Right lobe of liver (tissue), 6 donors: ENCODE measurements around the gene KIAA1549. TPM values are rescaled to one million over a fixed set of nuclear protein-coding genes. Genes with fewer than 3 reads are reported as not detected.

Source experiments
- ATAC-seq, 4 donors: fragments of 200-7000 bp; cut with Tn5 transposase; one replicate each; pipeline ENCODE4 v1.9.1; 2020; ENCODE audit warnings: mild to moderate bottlenecking in 4 of 4, moderate library complexity in 4 of 4
- DNase-seq, 3 donors: peaks; one replicate each; pipeline ENCODE4 v3.0.0-alpha.2; 2020
- H3K27ac ChIP-seq, 3 donors: fragments of 200-600 bp; one replicate each; pipeline ENCODE4 v1.8.0; 2022
- H3K27me3 ChIP-seq, 2 donors: fragments of 200-600 bp; one replicate each; pipeline ENCODE4 v1.8.0; 2022
- H3K36me3 ChIP-seq, 4 donors: fragments of 200-600 bp; sonication (generic) in 1 of 4; one replicate each; pipeline versions ENCODE4 v1.5.1 to v1.8.0; 2017 to 2022; ENCODE audit warnings: control low read depth in 1 of 4
- H3K4me1 ChIP-seq, 4 donors: fragments of 200-600 bp; sonication (generic) in 1 of 4; one replicate each; pipeline versions ENCODE4 v1.5.1 to v1.8.0; 2017 to 2022; ENCODE audit warnings: control low read depth in 1 of 4
- H3K4me3 ChIP-seq, 3 donors: fragments of 200-600 bp; one replicate each; pipeline ENCODE4 v1.8.0; 2022
- H3K9me3 ChIP-seq, 4 donors: fragments of 200-600 bp; sonication (generic) in 1 of 4; one replicate each; pipeline versions ENCODE4 v1.5.1 to v1.8.0; 2017 to 2022; ENCODE audit warnings: control low read depth in 1 of 4
- CTCF ChIP-seq, 4 donors: fragments of 200-600 bp in 3 of 4; fragments of 450-650 bp in 1 of 4; IDR thresholded peaks; one replicate each; pipeline versions ENCODE4 v1.5.1 to v1.8.0; 2016 to 2022; ENCODE audit warnings: antibody characterized with exemption in 4 of 4, mild to moderate bottlenecking in 2 of 4
- POLR2A ChIP-seq: fragments of 450-650 bp; IDR thresholded peaks from one replicate; pipeline ENCODE4 v1.6.1; 2017; ENCODE audit warnings: antibody characterized with exemption, mild to moderate bottlenecking
- WGBS: methylation state at CpG from one replicate; pipeline ENCODE4 v1.1.6; 2018; ENCODE audit warnings: low coverage, low lambda C conversion rate; ENCODE audit not compliant: insufficient coverage; ENCODE audit errors: missing lambda C conversion rate; 5-methylcytosine and 5-hydroxymethylcytosine counted together
- intact Hi-C, 2 donors: fragments of 100-400 bp; cut with DNase I; formaldehyde crosslinking; loops; one replicate each; pipeline versions ENCODE4 v1.11.2 to v1.14.1; 2022
- total RNA-seq, 6 experiments: library from RNA; depleted of rRNA in 2 of 6; stranded (reverse); fragments of >200 nt in 2 of 6; fragmentation: NEBNext Ultra II Directional in 3 of 6; extraction: Animal tissue kit (Norgen Biotek cat#: 25700) in 3 of 6; gene quantifications; one replicate each; pipeline versions ENCODE4 v1.1.0 to v1.2.4, GENCODE V29; 2016 to 2023
- donor health status: DM: no; HTN: yes; CAD: no.
- donor health status: DM: no; HTN: no; CAD: no.
- donor health status: DM: no; HTN: no; CAD: no.
- donor health status: DM: no; HTN: yes; CAD: no.
- donor health status: DM: no; HTN: yes; CAD: no.

The KIAA1549 gene
- total RNA-seq, 6 experiments from 2014 or later, result 0.56 to 1.9 (median 0.68) TPM

GRCh38 chr7:138900035-138900828, 81.0 kb downstream of the KIAA1549 start:
- ATAC-seq (no peak), DNase-seq (no peak)
- no peak overlapping the region for H3K4me3 ChIP-seq
- 73% methylated on average over 8 of the region's 12 CpGs for WGBS
- H3K36me3 ChIP-seq, result no peaks in the 10 kb centered on the region
- H3K4me1 ChIP-seq, result no peaks in the 10 kb centered on the region
- TF ChIP-seq POLR2A, result no peak
- no peak overlapping the region for H3K27ac ChIP-seq
- H3K9me3 ChIP-seq, result no peaks in the 10 kb centered on the region
- H3K27me3 ChIP-seq, result no peaks in the 10 kb centered on the region
- intact Hi-C loops, result no loop called here

- DNase-seq (no peak), ATAC-seq (no peak)
- intact Hi-C loops, result no loop called here
Observed at GRCh38 chr7:138898802-138899201, 82.4 kb downstream of the KIAA1549 start.

GRCh38 chr7:138898255-138898654, 82.9 kb downstream of the KIAA1549 start:
- Histone ChIP-seq H3K27me3 (no peaks in the 10 kb centered on the region), H3K9me3 (no peaks in the 10 kb centered on the region), H3K4me1 (no peaks in the 10 kb centered on the region), H3K36me3 (no peaks in the 10 kb centered on the region), H3K4me3 (no peak overlapping the region), H3K27ac (no peak overlapping the region)
- TF ChIP-seq POLR2A (no peak), CTCF (IDR thresholded peaks at IDR 0.05) (no peak)
- WGBS, result 60% methylated on average over 3 of the region's 3 CpGs
- DNase-seq, result no peak
- ATAC-seq, result no peak
- intact Hi-C loops, result no loop called here

More at GRCh38 chr7:138898802-138899201, 82.4 kb downstream of the KIAA1549 start:
- no peaks in the 10 kb centered on the region for H3K9me3 ChIP-seq
- H3K4me1 ChIP-seq, result no peaks in the 10 kb centered on the region
- H3K4me3 ChIP-seq, result no peak overlapping the region
- no peak overlapping the region for H3K27ac ChIP-seq
- no peak for TF ChIP-seq POLR2A
- TF ChIP-seq CTCF (IDR thresholded peaks at IDR 0.05), result no peak
- WGBS, result 72% methylated on average over 8 of the region's 8 CpGs
- H3K27me3 ChIP-seq, result no peaks in the 10 kb centered on the region
- H3K36me3 ChIP-seq, result no peaks in the 10 kb centered on the region

GRCh38 chr7:138895679-138896078, 85.5 kb downstream of the KIAA1549 start:
- intact Hi-C loops, result no loop called here
- 83% methylated on average over 5 of the region's 7 CpGs for WGBS
- Histone ChIP-seq H3K4me1 (peaks cover 0 to 3% (median under 1%) of the 10 kb centered on the region in 4 donors), H3K36me3 (no peaks in the 10 kb centered on the region), H3K9me3 (no peaks in the 10 kb centered on the region), H3K4me3 (no peak overlapping the region), H3K27me3 (no peaks in the 10 kb centered on the region), H3K27ac (no peak overlapping the region)
- TF ChIP-seq POLR2A (no peak), CTCF (IDR thresholded peaks at IDR 0.05) (no peak)
- no peak for ATAC-seq
- no peak for DNase-seq

GRCh38 chr7:138893258-138893657, 87.9 kb downstream of the KIAA1549 start:
- Histone ChIP-seq H3K36me3 (no peaks in the 10 kb centered on the region), H3K4me1 (peaks cover 0 to 10% (median 3%) of the 10 kb centered on the region in 4 donors), H3K4me3 (no peak overlapping the region), H3K27ac (no peak overlapping the region), H3K9me3 (no peaks in the 10 kb centered on the region), H3K27me3 (no peaks in the 10 kb centered on the region)
- TF ChIP-seq CTCF (IDR thresholded peaks at IDR 0.05) (no peak), POLR2A (no peak)
- ATAC-seq (no peak), DNase-seq (no peak)
- intact Hi-C loops, result no loop called here
- WGBS, result 84% methylated on average over 4 of the region's 4 CpGs
